Ishikawa (cell line): ENCODE results near the gene LPCAT1.

Source experiments
- CEBPB ChIP-seq: IDR thresholded peaks from 2 replicates; pipeline ENCODE4 v1.6.1; 2012
- CREB1 ChIP-seq: IDR thresholded peaks from 2 replicates; pipeline ENCODE4 v1.6.1; 2012; ENCODE audit warnings: low read depth
- EGR1 ChIP-seq: IDR thresholded peaks from 2 replicates; pipeline ENCODE4 v1.6.1; 2012
- EP300 ChIP-seq: IDR thresholded peaks from 2 replicates; pipeline ENCODE4 v1.6.1; 2012; ENCODE audit warnings: borderline replicate concordance
- FOXM1 ChIP-seq: IDR thresholded peaks from 2 replicates; pipeline ENCODE4 v1.6.1; 2012; ENCODE audit warnings: low read depth, borderline replicate concordance
- MAX ChIP-seq: IDR thresholded peaks from 2 replicates; pipeline ENCODE4 v1.6.1; 2012
- NFIC ChIP-seq: IDR thresholded peaks from 2 replicates; pipeline ENCODE4 v1.6.1; 2012
- RAD21 ChIP-seq: IDR thresholded peaks from 2 replicates; pipeline ENCODE4 v1.6.1; 2012; ENCODE audit warnings: low read depth
- REST ChIP-seq: IDR thresholded peaks from 2 replicates; pipeline ENCODE4 v1.6.1; 2012; ENCODE audit warnings: low read depth, mild to moderate bottlenecking
- TAF1 ChIP-seq: IDR thresholded peaks from 2 replicates; pipeline ENCODE4 v1.6.1; 2012; ENCODE audit warnings: low read depth, mild to moderate bottlenecking
- TCF12 ChIP-seq: IDR thresholded peaks from 2 replicates; pipeline ENCODE4 v1.6.1; 2012; ENCODE audit warnings: low read depth
- TEAD4 ChIP-seq: IDR thresholded peaks from 2 replicates; pipeline ENCODE4 v1.6.1; 2012
- YY1 ChIP-seq: IDR thresholded peaks from 2 replicates; pipeline ENCODE4 v1.6.1; 2012; ENCODE audit warnings: low read depth
- ZBTB7A ChIP-seq: IDR thresholded peaks from 2 replicates; pipeline ENCODE4 v1.6.1; 2012; ENCODE audit warnings: low read depth
- TF ChIP-seq, protein P1 (sequence below): IDR thresholded peaks from 2 replicates; pipeline ENCODE4 v1.6.1; 2012

LPCAT1 gene

GRCh38 chr5:1476181-1476966 is 47.4 kb downstream of the LPCAT1 start:
- TF ChIP-seq ZBTB7A: no peak
- TF ChIP-seq EP300: no peak
- no peak for TF ChIP-seq TEAD4
- TF ChIP-seq NFIC: no peak

GRCh38 chr5:1474866-1475543 is 48.8 kb downstream of the LPCAT1 start:
- TF ChIP-seq MAX: no peak
- no peak for TF ChIP-seq REST
- no peak for TF ChIP-seq CREB1
- no peak for TF ChIP-seq EP300

- TF ChIP-seq TEAD4: no peak
- no peak for TF ChIP-seq EP300
- no peak for TF ChIP-seq REST
- no peak for TF ChIP-seq MAX
- no peak for TF ChIP-seq NFIC
- no peak for TF ChIP-seq TCF12
- TF ChIP-seq TAF1: no peak
- no peak for TF ChIP-seq EGR1
- no peak for TF ChIP-seq FOXM1
- TF ChIP-seq, protein P1, sequence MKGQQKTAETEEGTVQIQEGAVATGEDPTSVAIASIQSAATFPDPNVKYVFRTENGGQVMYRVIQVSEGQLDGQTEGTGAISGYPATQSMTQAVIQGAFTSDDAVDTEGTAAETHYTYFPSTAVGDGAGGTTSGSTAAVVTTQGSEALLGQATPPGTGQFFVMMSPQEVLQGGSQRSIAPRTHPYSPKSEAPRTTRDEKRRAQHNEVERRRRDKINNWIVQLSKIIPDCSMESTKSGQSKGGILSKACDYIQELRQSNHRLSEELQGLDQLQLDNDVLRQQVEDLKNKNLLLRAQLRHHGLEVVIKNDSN: no peak
- no peak for TF ChIP-seq RAD21
- no peak for TF ChIP-seq YY1
- TF ChIP-seq CREB1: no peak
Measured at GRCh38 chr5:1474183-1474839, 49.4 kb downstream of the LPCAT1 start.

DNA sequence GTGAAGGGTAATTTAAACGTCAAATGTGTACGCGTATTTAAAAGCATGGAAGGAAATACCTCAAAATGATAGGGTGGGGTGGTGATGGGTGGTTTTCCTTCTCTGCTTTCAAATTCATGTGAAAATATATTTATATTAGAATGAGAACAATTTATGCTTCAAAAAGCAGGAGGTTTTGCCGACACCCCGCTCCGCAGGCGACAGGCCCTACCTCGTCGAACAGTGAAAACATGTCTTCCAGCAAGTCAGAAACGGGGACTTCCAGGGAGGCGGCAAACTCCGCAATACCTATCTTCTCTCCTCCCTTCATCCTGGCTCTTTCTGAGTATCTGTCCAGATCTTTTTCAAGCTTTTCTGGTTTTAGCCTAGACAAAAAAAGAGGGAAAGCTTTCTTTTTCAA is 50.0 kb downstream of the LPCAT1 start:
- TF ChIP-seq TCF12: no peak
- TF ChIP-seq TAF1: no peak
- no peak for TF ChIP-seq MAX
- no peak for TF ChIP-seq CREB1
- TF ChIP-seq TEAD4: no peak
- TF ChIP-seq EP300: no peak
- TF ChIP-seq, protein P1: no peak
- no peak for TF ChIP-seq EGR1
- TF ChIP-seq FOXM1: no peak
- no peak for TF ChIP-seq RAD21
- TF ChIP-seq ZBTB7A: no peak

GRCh38 chr5:1472964-1473628 is 50.7 kb downstream of the LPCAT1 start:
- TF ChIP-seq CEBPB (no peak), EGR1 (no peak), TEAD4 (no peak), REST (no peak), RAD21 (no peak), FOXM1 (no peak)
- TF ChIP-seq, protein P1: no peak
